Activated CD8-positive, alpha-beta memory T cell treated with anti-CD3 and anti-CD28 coated beads for 36 hours (primary cell): ENCODE measurements around the gene FAM177A1. TPM values are rescaled to one million over a fixed set of nuclear protein-coding genes. Genes with fewer than 3 reads are reported as not detected.

ENCODE experiments used
- CTCF ChIA-PET: fragments of 350-600 bp; sonication (Branson Sonifier 250); formaldehyde crosslinking; loops from one replicate; lab custom pipeline; 2021; ENCODE audit warnings: antibody characterized with exemption; lab: Charles Lee
- POLR2A ChIA-PET: fragments of 350-600 bp; sonication (Branson Sonifier 250); formaldehyde crosslinking; loops from one replicate; lab custom pipeline; 2021; ENCODE audit warnings: antibody characterized with exemption; lab: Charles Lee
- total RNA-seq, 2 experiments: library from RNA; stranded (reverse); gene quantifications; one replicate each; pipeline ENCODE4 v1.2.3, GENCODE V29; 2021

FAM177A1 gene
- total RNA-seq, 2 experiments from 2014 or later: 37.1 to 40.1 TPM

DNA sequence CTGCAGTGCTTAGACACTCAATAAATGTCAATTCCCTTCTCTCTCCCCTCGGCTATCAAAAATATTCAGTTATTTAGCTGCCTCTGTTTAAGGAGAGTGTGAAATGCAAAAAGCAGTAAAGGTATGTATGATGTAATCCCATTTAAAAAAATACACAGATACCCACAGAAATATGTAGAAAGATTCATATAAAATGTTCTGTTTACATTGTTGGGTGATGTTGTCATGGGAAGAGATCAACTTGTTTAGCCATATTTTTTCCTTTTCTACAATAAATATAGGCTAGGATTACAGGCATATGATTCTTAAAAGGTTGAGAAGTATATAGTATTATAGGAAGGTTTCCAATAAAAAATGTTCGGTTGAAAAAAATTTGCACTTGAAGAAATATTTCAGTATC is 68.0 kb downstream of the FAM177A1 start:
- CTCF ChIA-PET: no interaction called here
- POLR2A ChIA-PET: interaction anchor here (0.8 kb wide), 1 partner anchor 291 kb away, joined by 3 read pairs; no protein-coding TSS in a partner anchor

DNA sequence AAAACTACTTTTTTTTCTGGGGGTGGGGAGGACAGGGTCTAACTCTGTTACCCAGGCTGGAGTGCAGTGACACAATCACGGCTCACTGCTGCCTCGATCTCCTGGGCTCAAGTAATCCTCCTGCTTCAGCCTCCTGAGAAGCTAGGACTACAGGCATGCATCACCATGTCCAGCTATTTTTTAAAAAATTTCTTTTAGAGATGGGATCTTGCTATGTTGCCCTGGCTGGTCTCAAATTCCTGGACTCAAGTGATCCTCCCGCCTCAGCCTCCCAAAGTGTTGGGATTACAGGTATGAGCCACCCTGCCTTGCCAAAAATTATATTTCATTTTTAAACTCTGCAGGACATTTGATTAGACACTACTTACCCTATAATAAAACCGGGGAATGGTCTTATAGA is 70.2 kb downstream of the FAM177A1 start:
- ChIA-PET POLR2A (no interaction called here), CTCF (no interaction called here)

DNA sequence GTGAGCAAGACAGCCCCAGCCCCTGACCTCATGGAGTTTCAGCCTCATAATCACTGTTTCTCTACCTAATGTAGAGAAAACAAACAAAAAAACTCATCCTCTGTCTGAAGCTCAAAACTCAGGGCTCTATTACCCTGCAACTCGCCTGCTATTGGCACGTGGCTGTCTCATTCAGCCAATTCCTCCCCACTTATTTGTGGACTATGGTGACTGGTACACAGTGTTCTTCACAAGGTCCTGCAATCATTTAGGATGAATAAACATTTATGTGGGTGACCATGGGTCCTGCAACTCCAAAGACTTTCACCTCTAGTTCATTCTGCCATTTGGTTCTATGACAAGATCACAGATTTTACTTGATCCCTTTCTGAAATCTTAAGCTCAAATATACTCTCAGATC is 71.0 kb downstream of the FAM177A1 start:
- CTCF ChIA-PET: interaction anchor here (1.3 kb wide), 1 partner anchor 14 kb away, joined by 3 read pairs; no protein-coding TSS in a partner anchor

DNA sequence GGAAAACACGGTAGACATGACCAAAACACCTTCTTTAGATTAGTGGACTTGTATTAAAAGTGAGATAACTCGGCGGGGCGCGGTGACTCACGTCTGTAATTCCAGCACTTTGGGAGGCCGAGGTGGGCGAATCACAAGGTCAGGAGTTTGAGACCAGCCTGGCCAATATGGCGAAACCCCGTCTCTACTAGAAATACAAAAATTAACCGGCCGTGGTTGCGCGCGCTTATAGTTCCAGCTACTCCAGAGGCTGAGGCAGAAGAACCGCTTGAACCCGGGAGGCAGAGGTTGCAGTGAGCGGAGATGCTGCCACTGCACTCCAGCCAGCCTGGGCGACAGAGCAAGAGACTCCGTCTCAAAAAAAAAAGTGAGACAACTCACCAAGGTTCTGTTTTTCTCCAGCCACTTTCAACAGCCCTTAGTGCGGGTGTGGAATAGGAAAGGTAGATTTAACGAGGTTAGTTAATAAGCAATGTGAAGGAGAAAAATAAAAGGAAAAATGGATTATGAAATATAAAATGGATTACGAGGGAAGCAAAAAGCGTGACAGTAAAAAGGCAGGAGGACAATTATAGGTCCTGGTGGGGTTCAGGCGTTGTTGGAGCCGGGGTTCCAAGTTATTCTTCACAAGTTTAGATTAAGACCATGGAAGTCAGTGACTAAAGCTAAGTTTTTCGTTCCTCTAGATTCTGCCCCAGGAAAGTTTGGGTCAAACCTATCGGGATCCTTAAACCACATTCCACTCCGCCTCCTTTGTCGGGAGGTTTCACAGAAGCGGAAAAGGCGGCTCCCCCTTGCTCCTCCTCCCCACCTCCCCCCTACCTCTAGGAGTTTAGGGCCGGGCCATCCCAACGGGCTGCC is 75.2 kb downstream of the FAM177A1 start:
- POLR2A ChIA-PET: interaction anchor here (0.5 to 3.0 kb wide), 4 partner anchors 14 to 283 kb away, joined by 3 to 25 read pairs (median 7); partner anchors contain the start of genes FAM177A1 and NFKBIA
- CTCF ChIA-PET: interaction anchor here (0.9 to 1.0 kb wide), 2 partner anchors 282 to 301 kb away, joined by 3 to 4 read pairs; no protein-coding TSS in a partner anchor

More for the DNA sequence above, 71.0 kb downstream of the FAM177A1 start:
- POLR2A ChIA-PET: interaction anchor here (1.0 kb wide), 1 partner anchor 127 kb away, joined by 4 read pairs; no protein-coding TSS in a partner anchor

DNA sequence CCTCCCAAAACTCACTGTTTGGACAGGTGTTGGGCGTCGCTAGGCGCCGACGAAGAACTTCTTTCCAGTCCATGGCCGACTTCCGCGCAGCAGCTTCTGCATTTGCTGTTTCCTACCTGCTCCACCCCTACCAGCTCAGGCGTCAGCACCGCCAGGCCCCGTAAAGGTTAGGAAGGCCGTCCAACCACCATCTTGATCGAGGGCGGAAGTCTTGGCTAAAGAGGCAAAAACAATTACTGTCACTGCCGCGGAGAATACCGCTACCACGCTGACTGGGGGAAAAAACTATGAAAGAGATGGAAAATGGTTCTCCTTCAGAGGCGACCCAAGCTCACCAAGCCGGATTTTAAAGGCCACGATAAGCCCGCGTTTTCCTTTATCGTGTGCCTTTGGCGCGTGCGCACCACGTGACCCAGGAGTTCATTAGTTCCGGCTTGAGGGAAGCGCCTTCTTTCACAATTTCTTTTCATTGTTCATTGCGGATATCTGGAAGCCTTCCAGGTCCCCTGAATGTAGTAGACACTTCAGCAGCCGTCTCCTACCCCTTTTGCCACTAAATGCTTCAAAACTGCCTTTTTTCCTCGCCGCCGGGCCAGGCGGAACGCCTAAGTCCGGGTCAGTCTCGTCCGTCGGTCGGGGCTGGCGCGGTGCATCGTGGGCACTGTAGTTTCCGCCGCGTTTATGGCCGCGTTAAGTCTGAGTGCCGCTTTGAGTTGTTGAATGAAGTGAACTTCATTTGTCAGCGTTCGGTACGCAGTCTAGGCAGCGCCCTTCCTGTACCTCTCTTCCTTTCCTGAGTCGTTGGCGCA is 76.0 kb downstream of the FAM177A1 start, which contains the start of the genes PPP2R3C and PRORP:
PPP2R3C (minus strand) TSS at position 104 of the 809 bp plus-strand sequence; CDS start at position 73, 31 bp downstream.
PRORP (plus strand) TSS at position 666 of the 809 bp plus-strand sequence. CDS start 694 bp downstream, outside the sequence.
- ChIA-PET POLR2A (interaction anchor here (0.5 to 3.0 kb wide), 5 partner anchors 15 to 282 kb away, joined by 3 to 25 read pairs (median 3); partner anchors contain the start of genes FAM177A1 and NFKBIA), CTCF (interaction anchor here (0.9 to 1.0 kb wide), 2 partner anchors 282 to 300 kb away, joined by 3 to 4 read pairs; no protein-coding TSS in a partner anchor)

DNA sequence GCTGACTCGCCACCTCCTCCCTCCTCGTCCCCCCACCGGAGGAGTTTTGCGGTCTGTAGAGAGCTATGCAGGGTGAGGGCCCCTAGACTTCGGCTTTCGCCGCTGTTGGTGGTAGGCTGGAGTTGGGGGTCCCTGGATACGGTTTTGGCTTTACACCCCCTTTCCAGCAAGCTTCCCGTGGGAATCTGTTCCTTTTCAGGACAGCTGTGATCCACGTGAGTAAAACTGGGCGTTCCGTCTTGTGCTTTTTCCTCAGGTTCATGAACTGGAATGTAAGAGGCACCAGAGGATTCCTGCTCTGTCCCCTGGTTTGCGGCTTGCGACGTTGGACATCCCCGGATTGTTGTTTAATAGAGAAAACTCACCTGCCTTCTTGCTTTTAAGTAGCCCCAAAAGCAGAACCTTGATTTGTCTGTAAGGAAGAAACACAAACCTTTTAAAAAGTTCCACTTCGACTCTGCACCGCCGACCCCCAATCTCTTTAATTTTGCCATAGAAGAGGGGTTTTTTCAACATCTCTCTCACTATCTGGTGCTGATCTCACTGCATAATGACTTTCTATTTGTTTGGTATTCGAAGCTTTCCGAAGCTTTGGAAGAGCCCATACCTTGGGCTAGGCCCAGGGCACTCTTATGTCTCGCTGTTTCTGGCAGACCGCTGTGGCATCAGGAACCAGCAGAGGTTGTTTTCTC is 76.8 kb downstream of the FAM177A1 start:
- POLR2A ChIA-PET: interaction anchor here (0.7 to 3.0 kb wide), 4 partner anchors 17 to 281 kb away, joined by 3 to 25 read pairs (median 7); partner anchors contain the start of genes FAM177A1 and NFKBIA
- CTCF ChIA-PET: interaction anchor here (0.6 kb wide), 1 partner anchor 167 kb away, joined by 3 read pairs; no protein-coding TSS in a partner anchor

DNA sequence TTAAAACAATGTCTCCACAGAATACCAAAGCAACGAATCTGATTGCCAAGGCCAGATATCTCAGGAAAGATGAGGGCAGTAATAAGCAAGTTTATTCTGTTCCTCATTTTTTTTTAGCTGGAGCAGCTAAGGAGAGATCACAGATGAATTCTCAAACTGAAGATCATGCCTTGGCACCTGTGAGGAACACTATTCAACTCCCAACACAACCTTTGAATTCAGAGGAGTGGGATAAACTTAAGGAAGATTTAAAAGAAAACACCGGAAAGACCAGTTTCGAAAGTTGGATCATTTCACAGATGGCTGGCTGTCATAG is 77.3 kb downstream of the FAM177A1 start:
- POLR2A ChIA-PET: interaction anchor here (0.7 to 3.0 kb wide), 3 partner anchors 77 to 281 kb away, joined by 3 to 25 read pairs (median 11); partner anchors contain the start of genes FAM177A1 and NFKBIA
- CTCF ChIA-PET: interaction anchor here (0.6 kb wide), 1 partner anchor 167 kb away, joined by 3 read pairs; no protein-coding TSS in a partner anchor

DNA sequence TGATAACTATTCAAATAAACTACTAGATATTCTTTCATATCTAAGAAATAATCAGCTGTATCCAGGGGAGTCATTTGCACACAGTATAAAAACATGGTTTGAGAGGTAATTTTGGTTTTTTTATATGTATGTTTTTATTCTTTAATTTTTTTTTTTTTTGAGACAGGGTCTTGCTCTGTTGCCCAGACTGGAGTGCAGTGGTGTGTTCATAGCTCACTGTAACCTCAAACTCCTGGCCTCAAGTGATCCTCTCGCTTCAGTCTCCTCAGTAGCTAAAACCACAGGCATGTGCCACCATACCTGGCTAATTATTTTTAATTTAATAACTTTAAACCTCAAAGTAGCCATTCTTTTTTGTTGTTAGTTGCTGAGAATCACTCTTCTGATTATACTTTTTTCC is 78.1 kb downstream of the FAM177A1 start:
- ChIA-PET CTCF (interaction anchor here (0.8 to 1.3 kb wide), 2 partner anchors 98 to 105 kb away, joined by 3 read pairs; no protein-coding TSS in a partner anchor), POLR2A (interaction anchor here (0.6 to 3.0 kb wide), 3 partner anchors 78 to 280 kb away, joined by 3 to 25 read pairs (median 4); partner anchors contain the start of gene NFKBIA)

Other genes starting within 250 kb of the FAM177A1 start
- gene BAZ1A, start 170.9 kb upstream of the FAM177A1 start, total RNA-seq: 10 to 100 TPM; 61.6 to 61.8 TPM
- gene SRP54, start 63.3 kb upstream of the FAM177A1 start, total RNA-seq: 10 to 100 TPM; 72.4 to 74.1 TPM
- gene PPP2R3C, start 75.7 kb downstream of the FAM177A1 start, total RNA-seq: 10 to 100 TPM; 39.4 to 39.7 TPM
- 10 to 100 TPM; 38.7 to 39.1 TPM for gene PRORP, start 76.3 kb downstream of the FAM177A1 start, total RNA-seq
- gene PSMA6, start 246.1 kb downstream of the FAM177A1 start, total RNA-seq: 100 to 1,000 TPM; 382 to 390 TPM